ENCODE results near the gene TMEM169. TPM values are rescaled to one million over a fixed set of nuclear protein-coding genes. Genes with fewer than 3 reads are reported as not detected.

TMEM169 gene
- total RNA-seq, 2 experiments from 2014 or later = 0.27 to 0.53 TPM

DNA sequence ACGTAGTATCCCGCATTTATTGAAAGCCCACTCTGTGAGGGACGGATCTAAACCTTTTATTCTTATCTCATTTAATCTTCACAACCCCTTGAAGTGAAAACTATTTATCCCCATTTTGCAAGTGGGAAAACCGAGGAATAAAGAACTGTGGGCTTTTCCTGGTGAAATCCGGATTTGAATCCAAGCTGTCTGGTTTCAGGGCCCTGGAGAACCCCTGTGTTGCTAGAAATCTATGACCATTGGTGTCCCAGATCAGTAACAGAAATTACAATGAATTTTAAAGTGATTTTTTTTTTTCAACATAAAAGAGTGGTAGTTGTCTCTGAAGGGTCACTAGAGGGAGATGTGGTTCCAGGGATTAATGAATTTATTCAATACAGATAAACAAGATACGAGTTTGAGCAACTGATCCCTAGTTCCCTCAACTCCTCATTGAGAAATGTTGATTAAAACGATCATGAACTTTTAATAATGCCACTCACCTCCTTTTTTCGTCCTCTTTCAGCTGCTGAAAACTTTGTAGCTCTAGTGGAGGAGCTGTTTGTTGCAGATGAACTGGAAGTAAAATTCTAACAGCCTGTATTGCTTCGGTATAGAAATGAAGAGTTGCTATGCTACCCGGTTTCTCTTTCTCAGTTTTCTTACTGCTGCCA, 28.4 kb downstream of the TMEM169 start:
- CTCF ChIA-PET = interaction anchor here (0.7 to 1.7 kb wide), 7 partner anchors 16 to 400 kb away, joined by 3 to 8 read pairs (median 3); partner anchors contain the start of genes PECR and TMEM169

DNA sequence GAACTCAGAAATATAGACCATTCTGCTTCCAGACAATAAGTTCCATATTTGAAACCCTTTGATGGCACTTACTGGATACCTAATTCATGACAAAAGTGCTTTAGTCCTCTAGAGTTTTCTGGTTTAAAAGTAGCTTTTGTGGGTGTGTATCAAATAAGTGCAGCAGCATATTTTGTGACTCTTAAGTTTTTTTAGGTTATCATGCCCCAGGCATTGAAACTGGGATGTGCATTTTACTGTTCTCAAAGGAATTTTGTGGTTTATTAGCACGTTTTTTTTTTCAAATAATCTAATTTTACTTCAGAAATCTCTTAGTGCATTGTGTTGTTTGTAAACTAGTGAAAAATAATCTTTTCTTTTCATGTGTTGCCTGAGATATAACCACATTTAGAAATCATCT, 28.9 kb downstream of the TMEM169 start:
- TF ChIP-seq, protein P1, sequence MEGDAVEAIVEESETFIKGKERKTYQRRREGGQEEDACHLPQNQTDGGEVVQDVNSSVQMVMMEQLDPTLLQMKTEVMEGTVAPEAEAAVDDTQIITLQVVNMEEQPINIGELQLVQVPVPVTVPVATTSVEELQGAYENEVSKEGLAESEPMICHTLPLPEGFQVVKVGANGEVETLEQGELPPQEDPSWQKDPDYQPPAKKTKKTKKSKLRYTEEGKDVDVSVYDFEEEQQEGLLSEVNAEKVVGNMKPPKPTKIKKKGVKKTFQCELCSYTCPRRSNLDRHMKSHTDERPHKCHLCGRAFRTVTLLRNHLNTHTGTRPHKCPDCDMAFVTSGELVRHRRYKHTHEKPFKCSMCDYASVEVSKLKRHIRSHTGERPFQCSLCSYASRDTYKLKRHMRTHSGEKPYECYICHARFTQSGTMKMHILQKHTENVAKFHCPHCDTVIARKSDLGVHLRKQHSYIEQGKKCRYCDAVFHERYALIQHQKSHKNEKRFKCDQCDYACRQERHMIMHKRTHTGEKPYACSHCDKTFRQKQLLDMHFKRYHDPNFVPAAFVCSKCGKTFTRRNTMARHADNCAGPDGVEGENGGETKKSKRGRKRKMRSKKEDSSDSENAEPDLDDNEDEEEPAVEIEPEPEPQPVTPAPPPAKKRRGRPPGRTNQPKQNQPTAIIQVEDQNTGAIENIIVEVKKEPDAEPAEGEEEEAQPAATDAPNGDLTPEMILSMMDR (IDR thresholded peaks at IDR 0.05) = no peak
- Histone ChIP-seq H3K36me3 (ENCODE audit: insufficient read depth, low read length) (peaks cover 46% of the 10 kb centered on the region), H3K27ac (ENCODE audit: low read depth in 1 of 2, low read length in 2 of 2) (peak overlapping the region in 1 of 2 donors; percentile 7), H3K4me3 (ENCODE audit: low read length) (peak overlapping the region; percentile 82), H3K9me3 (ENCODE audit: control insufficient read depth in 1 of 2, insufficient read depth in 1 of 2, low read length in 2 of 2) (no peaks in the 10 kb centered on the region), H3K4me1 (ENCODE audit: insufficient read depth, low read length) (peaks cover 46% of the 10 kb centered on the region), H3K27me3 (ENCODE audit: control insufficient read depth in 1 of 2, insufficient read depth in 2 of 2, low read length in 2 of 2) (no peaks in the 10 kb centered on the region)
- DNase-seq = no peak
- Mint-ChIP-seq H3K27me3 (no peaks in the 10 kb centered on the region), H3K4me1 (ENCODE audit: low read depth) (peaks cover 70% of the 10 kb centered on the region), H3K4me3 (peak overlapping the region; percentile 100), H3K9me3 (no peaks in the 10 kb centered on the region), H3K27ac (peak overlapping the region; percentile 97), H3K36me3 (ENCODE audit: low read depth) (peaks cover 67% of the 10 kb centered on the region)
- POLR2A ChIA-PET = interaction anchor here (0.7 to 4.7 kb wide), 4 partner anchors 16 to 75 kb away, joined by 3 to 106 read pairs (median 19); partner anchors contain the start of genes PECR and TMEM169
- intact Hi-C loops (cut with DNase I, micrococcal nuclease) = loop anchor here (5.0 to 10.0 kb wide), 2 partner anchors 56 to 387 kb away; partner anchors contain the start of gene RPL37A (in 1 of the 2)
- ATAC-seq (ENCODE audit: poor library complexity) = no peak
- CTCF ChIA-PET = interaction anchor here (0.7 to 1.7 kb wide), 6 partner anchors 16 to 399 kb away, joined by 3 to 8 read pairs (median 4); partner anchors contain the start of genes PECR and TMEM169

More for the DNA sequence above, 28.4 kb downstream of the TMEM169 start:
- H3K4me3 Mint-ChIP-seq = peak overlapping the region; percentile 100
- Histone ChIP-seq H3K4me3 (ENCODE audit: low read length) (peak overlapping the region; percentile 82), H3K27ac (ENCODE audit: low read depth in 1 of 2, low read length in 2 of 2) (peak overlapping the region; percentile 88 to 94), H3K4me1 (ENCODE audit: insufficient read depth, low read length) (peaks cover 42% of the 10 kb centered on the region), H3K9me3 (ENCODE audit: control insufficient read depth in 1 of 2, insufficient read depth in 1 of 2, low read length in 2 of 2) (no peaks in the 10 kb centered on the region), H3K36me3 (ENCODE audit: insufficient read depth, low read length) (peaks cover 43% of the 10 kb centered on the region), H3K27me3 (ENCODE audit: control insufficient read depth in 1 of 2, insufficient read depth in 2 of 2, low read length in 2 of 2) (no peaks in the 10 kb centered on the region)
- DNase-seq = peak in 3 of 14 experiments; percentile 43 to 64 (median 59)
- intact Hi-C loops (cut with DNase I, micrococcal nuclease) = loop anchor here (5.0 to 10.0 kb wide), 3 partner anchors 38 to 387 kb away; partner anchors contain the start of gene RPL37A (in 1 of the 2)
- POLR2A ChIA-PET = interaction anchor here (0.7 to 4.7 kb wide), 6 partner anchors 17 to 94 kb away, joined by 3 to 106 read pairs (median 12); partner anchors contain the start of genes PECR and TMEM169
- peak overlapping the region; percentile 97 for H3K27ac Mint-ChIP-seq
- TF ChIP-seq, protein P1 (IDR thresholded peaks at IDR 0.05) = peak; percentile 70
- H3K36me3 Mint-ChIP-seq (ENCODE audit: low read depth) = peaks cover 63% of the 10 kb centered on the region
- peak; percentile 16 for ATAC-seq (ENCODE audit: poor library complexity)
- H3K27me3 Mint-ChIP-seq = no peaks in the 10 kb centered on the region
- H3K9me3 Mint-ChIP-seq = no peaks in the 10 kb centered on the region
- peaks cover 66% of the 10 kb centered on the region for H3K4me1 Mint-ChIP-seq (ENCODE audit: low read depth)

DNA sequence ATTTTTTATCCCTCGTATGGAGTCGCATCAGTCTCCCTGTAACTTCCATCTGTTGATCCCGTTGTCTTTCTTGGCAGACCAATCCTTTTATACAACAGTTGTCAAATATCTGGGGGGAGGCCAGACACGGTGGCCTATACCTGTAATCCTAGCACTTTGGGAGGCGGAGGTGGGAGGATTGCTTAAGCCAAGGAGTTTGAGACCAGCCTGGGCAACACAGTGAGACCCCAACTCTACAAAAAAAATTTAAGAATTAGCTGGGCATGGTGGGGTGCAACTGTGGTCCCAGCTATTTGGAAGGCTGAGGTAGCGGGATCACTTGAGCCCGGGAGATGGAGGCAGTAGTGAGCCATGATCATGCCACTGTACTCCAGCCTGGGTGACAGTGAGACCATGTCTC, 29.4 kb downstream of the TMEM169 start:
- Histone ChIP-seq H3K9me3 (ENCODE audit: control insufficient read depth in 1 of 2, insufficient read depth in 1 of 2, low read length in 2 of 2) (no peaks in the 10 kb centered on the region), H3K27ac (ENCODE audit: low read depth in 1 of 2, low read length in 2 of 2) (no peak overlapping the region), H3K4me3 (ENCODE audit: low read length) (no peak overlapping the region), H3K4me1 (ENCODE audit: insufficient read depth, low read length) (peaks cover 46% of the 10 kb centered on the region), H3K27me3 (ENCODE audit: control insufficient read depth in 1 of 2, insufficient read depth in 2 of 2, low read length in 2 of 2) (no peaks in the 10 kb centered on the region), H3K36me3 (ENCODE audit: insufficient read depth, low read length) (peaks cover 47% of the 10 kb centered on the region)
- ChIA-PET CTCF (interaction anchor here (0.9 to 1.7 kb wide), 2 partner anchors 22 to 293 kb away, joined by 4 to 8 read pairs; no protein-coding TSS in a partner anchor), POLR2A (interaction anchor here (0.7 to 4.7 kb wide), 2 partner anchors 16 to 28 kb away, joined by 3 to 106 read pairs; partner anchors contain the start of genes PECR and TMEM169)
- TF ChIP-seq, protein P1 (IDR thresholded peaks at IDR 0.05) = no peak
- ATAC-seq (ENCODE audit: poor library complexity) = no peak
- Mint-ChIP-seq H3K27me3 (no peaks in the 10 kb centered on the region), H3K27ac (peak overlapping the region; percentile 97), H3K36me3 (ENCODE audit: low read depth) (peaks cover 68% of the 10 kb centered on the region), H3K4me3 (peak overlapping the region; percentile 100), H3K9me3 (no peaks in the 10 kb centered on the region), H3K4me1 (ENCODE audit: low read depth) (peaks cover 72% of the 10 kb centered on the region)
- intact Hi-C loops (cut with DNase I, micrococcal nuclease) = loop anchor here (5.0 to 10.0 kb wide), 2 partner anchors 56 to 386 kb away; partner anchors contain the start of gene RPL37A (in 1 of the 2)
- no peak for DNase-seq
